GM19193 (cell line): ENCODE results near the gene VWA5A.

Experiments
- POLR2A ChIP-seq: IDR thresholded peaks from 4 replicates; pipeline ENCODE4 v1.6.1; 2011; ENCODE audit not compliant: insufficient read depth, insufficient read length; ENCODE audit errors: extremely low read depth

The VWA5A gene

DNA sequence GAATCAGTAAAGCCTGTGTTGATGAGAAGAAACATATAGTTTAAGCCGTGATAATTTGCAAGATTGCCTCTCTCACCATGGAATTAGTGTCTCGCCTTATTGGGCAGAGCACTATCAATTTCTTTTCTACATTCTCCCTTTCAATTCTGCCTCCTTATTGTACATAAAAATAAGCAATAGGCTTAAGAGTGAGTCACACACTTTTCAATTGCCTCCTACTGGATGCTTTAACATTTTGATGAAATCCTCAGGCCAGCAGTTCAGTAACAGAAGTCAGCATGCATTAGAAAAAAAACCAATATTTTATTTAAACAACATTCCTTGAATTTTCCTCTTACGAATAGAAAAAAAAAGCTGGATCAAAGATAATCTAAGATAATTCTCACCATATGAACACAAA is 33.8 kb upstream of the VWA5A start:
- TF ChIP-seq POLR2A = no peak

DNA sequence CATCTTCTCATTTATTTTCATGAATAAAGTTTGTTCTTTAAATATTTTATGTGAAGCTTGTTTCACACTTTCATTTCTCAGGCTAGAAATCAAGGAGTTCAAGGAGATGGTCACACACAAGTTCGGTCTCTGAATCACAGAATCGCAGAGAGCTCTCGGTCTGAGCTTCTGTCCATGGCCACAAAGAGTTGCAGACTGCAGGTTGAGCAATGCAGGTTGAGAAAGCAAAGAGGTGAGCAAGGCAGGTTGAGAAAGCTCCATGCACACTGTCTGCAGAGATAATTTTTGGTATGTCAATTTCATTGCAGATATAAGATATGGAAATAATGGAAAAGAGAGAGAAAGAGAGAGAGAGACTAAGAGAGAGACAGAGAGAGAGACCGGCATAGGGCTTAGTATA is 32.9 kb upstream of the VWA5A start:
- TF ChIP-seq POLR2A = no peak

DNA sequence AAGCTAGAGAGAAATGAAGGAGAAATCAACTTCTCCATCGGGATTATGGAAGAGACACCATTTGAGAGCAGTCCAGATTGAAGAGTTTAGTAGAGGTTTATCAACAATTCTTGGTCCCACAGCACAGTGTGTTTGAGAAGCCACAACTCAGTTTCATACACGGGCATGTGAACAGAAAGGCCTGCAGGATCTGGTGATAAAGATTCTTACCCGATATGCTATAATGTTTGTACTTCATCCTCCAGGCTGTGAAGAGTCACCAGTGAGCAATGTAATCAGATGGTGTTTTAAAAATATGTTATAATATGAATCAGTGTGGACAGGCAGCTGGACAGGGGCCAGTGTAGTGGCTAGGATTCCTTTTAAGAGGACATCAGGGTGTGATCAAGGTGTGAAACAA is 29.7 kb upstream of the VWA5A start:
- no peak for TF ChIP-seq POLR2A

GRCh38 chr11:124085997-124086846 is 29.0 kb upstream of the VWA5A start:
- TF ChIP-seq POLR2A = no peak

- TF ChIP-seq POLR2A = no peak
Observed at GRCh38 chr11:124090996-124091395, 24.3 kb upstream of the VWA5A start.

GRCh38 chr11:124093330-124093729 is 21.9 kb upstream of the VWA5A start:
- TF ChIP-seq POLR2A = no peak

DNA sequence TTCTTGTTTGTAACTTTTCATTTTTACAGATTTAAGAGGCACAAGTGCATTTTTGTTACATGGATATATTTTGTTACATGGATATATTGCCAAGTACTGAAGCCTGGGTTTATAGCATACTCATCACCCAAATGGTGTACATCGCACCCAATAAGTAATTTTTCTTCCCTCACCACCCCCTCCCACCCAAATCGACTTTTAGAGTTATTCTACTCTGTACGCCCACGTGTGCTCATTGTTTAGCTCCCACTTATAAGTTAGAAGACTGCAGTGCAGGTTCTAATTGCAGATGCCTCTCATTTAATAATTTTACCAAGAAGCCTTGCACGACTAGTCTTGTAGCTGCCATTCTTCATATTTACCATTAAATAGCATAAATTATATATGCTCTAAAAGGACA is 20.5 kb upstream of the VWA5A start:
- TF ChIP-seq POLR2A = no peak

DNA sequence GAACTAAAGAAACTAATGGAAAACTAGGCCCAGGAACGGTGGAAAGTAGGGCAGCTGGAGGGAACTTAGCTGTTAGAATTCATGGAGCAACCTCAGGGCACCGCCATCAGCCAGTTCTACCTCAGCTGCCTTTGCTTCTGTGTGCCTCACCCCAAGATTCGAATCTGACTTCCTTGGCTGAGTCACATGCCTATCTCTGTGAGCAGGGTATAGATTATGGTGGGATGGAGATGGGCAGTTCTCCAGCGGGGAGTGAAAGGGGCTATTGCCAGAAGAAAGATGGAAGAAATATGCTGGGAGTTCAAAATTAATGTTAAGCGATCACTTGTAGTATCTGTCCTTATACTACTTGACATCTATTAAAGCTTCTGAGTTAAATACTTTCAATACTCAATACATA is 18.9 kb upstream of the VWA5A start:
- TF ChIP-seq POLR2A = no peak

GRCh38 chr11:124098141-124098540 is 17.1 kb upstream of the VWA5A start:
- no peak for TF ChIP-seq POLR2A

DNA sequence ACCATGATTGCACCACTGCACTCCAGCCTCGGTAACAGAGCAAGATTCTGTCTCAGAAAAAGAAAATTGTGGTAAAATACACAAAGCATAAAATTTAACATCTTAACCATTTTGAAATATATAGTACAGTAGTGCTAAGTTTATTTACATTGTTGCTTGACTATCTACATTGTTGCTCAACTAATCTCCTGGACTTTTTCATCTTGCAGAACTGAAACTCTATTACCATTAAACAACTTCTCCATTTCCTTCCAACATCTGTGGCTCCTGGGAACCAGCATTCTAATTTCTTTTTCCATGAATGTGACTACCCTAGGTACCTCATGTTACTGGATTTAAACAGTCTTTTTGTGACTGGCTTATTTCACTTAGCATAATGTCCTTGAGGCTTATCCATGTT is 13.5 kb upstream of the VWA5A start:
- no peak for TF ChIP-seq POLR2A

DNA sequence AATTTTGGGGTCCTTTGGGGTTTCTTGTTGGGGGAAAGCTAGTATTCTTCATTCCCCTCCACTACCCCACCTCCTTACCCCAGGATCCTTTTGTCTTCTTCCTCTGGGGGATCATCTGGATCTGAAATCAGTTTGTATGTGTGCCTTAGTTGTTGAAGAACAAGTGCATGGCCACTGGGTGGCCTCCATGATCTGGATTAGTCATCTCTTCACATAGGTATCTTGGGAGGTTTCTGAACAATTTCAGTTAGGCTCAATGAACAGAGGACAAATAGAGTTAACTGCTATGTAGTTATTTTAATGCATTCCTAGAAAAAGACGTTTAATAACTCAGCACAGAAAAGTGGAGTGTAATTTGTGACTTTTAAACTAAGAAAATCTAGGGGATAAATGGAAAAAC is 7.1 kb upstream of the VWA5A start:
- no peak for TF ChIP-seq POLR2A

DNA sequence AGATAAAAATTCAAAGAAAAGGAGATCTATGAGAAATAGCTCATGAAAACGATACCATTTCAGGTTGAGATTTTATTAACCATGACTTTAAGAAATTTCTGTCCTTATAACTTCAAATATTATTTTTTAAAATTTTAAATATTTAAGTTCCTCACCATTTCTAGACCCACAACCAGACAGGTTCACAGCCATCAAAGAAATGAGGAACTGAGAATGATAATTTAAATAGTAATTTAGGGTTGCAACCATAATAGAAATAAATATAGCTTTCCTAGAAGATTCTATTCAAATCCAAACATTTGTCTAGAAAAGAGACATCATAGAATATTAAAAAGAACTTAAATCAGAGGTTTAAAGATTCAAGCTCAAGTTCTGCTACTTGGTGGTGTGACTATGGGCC is 5.9 kb upstream of the VWA5A start:
- no peak for TF ChIP-seq POLR2A

DNA sequence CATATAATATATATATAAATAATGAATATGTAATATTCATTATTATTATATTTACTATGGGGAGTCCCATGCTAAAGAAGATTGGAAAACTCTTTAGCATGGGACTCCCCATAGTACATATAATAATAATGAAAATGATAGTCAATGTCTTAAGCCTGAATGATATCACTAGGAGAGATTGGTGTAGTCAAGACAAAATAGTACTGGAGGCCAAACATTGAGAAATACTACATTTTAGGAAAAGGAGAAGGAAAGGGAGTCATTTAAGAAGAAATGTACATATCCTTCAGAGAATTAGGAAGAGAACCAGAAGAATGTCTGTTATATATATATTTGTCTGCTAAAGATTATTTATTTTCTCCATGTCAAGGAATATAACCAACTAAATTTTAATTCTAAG is 5.0 kb upstream of the VWA5A start:
- no peak for TF ChIP-seq POLR2A

DNA sequence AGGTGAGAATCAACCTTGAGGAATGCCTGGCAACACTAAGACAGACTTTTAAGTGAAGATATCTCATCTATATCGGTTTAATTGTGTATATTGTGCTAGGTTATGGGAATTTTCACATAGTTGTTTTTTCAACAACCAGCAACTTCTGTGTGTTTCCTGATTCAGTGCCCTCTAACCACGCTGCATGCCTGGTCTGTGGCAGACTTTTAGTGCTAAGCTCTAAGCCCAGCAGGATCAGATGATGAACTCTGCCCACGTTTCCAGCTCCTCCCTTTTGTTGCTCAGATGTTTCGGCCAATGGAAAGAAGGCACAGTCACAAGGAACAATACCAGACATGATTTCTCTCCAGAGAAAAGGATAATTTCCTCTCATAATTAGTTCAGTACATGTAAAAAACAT is 1.4 kb upstream of the VWA5A start:
- TF ChIP-seq POLR2A = no peak

GRCh38 chr11:124115782-124116616 is 749 bp downstream of the VWA5A start:
- TF ChIP-seq POLR2A = no peak

- TF ChIP-seq POLR2A = no peak
Observed at GRCh38 chr11:124119103-124119502, 3.9 kb downstream of the VWA5A start.

- TF ChIP-seq POLR2A = no peak
Observed at GRCh38 chr11:124120891-124121290, 5.6 kb downstream of the VWA5A start.

- no peak for TF ChIP-seq POLR2A
Observed at GRCh38 chr11:124122123-124122522, 6.9 kb downstream of the VWA5A start.
